ENCODE measurements around the gene PIP4K2C.
"Not testable (repeated sequence)": the region's sequence is repeated elsewhere in the genome, so short reads cannot be mapped to it uniquely, and the experiment has no call there.

PIP4K2C gene

GRCh38 chr12:57640175-57641042, 49.4 kb downstream of the PIP4K2C start:
- no peak for TF ChIP-seq CTCF (IDR thresholded peaks at IDR 0.05; ENCODE audit: insufficient read depth, missing control alignments)
- DNase-seq (ENCODE audit: insufficient read length, low spot score) (no peak), FAIRE-seq (no peak)

- no peak for TF ChIP-seq CTCF (IDR thresholded peaks at IDR 0.05; ENCODE audit: insufficient read depth, missing control alignments)
These were observed 50.9 kb downstream of the PIP4K2C start for GRCh38 chr12:57641699-57642442.

GRCh38 chr12:57645990-57646658, 55.1 kb downstream of the PIP4K2C start:
- DNase-seq (ENCODE audit: insufficient read length, low spot score); FAIRE-seq: not testable (repeated sequence)

More at GRCh38 chr12:57641699-57642442, 50.9 kb downstream of the PIP4K2C start:
- DNase-seq (ENCODE audit: insufficient read length, low spot score) (no peak), FAIRE-seq (no peak)

- FAIRE-seq; DNase-seq (ENCODE audit: insufficient read length, low spot score): not testable (repeated sequence)
These were observed 55.7 kb downstream of the PIP4K2C start for GRCh38 chr12:57646659-57647049.

Measured in D721Med (cell line).